ENCODE data around the gene CRACDL. TPM values are rescaled to one million over a fixed set of nuclear protein-coding genes. Genes with fewer than 3 reads are reported as not detected.

The CRACDL gene
- total RNA-seq, 1 experiment from 2014 or later: 2.4 TPM

DNA sequence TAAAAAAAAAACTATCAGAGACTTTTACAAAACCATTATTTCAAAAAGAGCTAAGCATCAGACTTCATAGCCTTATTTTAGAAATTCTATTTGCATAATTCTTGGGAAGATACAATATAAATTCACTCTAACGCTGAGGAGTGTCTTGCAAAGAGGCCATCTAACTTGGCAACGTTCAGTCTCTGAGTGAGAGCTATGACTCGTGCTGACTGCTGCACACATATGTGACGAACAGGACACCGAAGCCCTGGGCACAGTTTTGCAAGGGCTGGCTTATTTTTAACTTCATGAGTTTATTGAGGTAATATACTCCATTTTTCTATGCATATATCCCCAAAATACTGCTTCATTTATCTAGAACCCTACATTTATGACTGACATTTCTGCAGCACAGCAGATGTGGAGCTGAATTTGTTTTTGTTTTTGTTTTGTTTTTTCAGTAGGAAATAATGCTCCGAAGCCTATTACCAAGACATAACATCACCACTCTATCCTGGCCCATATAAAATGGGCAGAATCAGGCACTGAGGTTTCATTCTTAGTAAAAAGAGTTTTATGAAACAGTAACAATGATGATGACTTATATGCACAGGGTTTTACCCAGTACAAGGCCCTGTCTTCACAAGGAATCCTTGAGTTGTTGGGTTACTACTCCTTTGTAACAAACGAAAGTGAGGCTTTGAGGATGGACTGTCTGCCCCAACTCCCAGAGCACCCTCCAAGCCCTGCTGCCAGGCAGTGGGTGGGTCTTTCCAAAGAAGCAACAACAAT is 68.3 kb downstream of the CRACDL start:
- DNase-seq (ENCODE audit: low read depth, low spot score): no peak
- no peaks in the 10 kb centered on the region for H3K9me3 ChIP-seq (ENCODE audit: control insufficient read depth, insufficient read depth, low read depth, low read length)
- no peaks in the 10 kb centered on the region for H3K4me1 ChIP-seq (ENCODE audit: control insufficient read depth, insufficient read depth, low read length)
- H3K4me3 ChIP-seq (ENCODE audit: low read depth in 2 of 2, low read length in 2 of 2): no peak overlapping the region
- in situ Hi-C loops (cut with HindIII; ENCODE audit: low pct_unique_long_range_greater_than_20kb, low sequenced_read_pairs) (no loop called here), intact Hi-C loops (cut with micrococcal nuclease; ENCODE audit: unreplicated experiment) (no loop called here)
- H3K36me3 ChIP-seq (ENCODE audit: control insufficient read depth, insufficient read depth, low read length): no peaks in the 10 kb centered on the region
- ChIA-PET CTCF (no interaction called here), POLR2A (interaction anchor here (0.5 to 0.7 kb wide), 2 partner anchors 12 to 277 kb away, joined by 3 to 4 read pairs; no protein-coding TSS in a partner anchor)
- no peak for ATAC-seq
- H3K27ac ChIP-seq (ENCODE audit: low read length): no peak overlapping the region
- no TSS peak for BruUV-seq (replicated peaks)
- TF ChIP-seq, protein P1, sequence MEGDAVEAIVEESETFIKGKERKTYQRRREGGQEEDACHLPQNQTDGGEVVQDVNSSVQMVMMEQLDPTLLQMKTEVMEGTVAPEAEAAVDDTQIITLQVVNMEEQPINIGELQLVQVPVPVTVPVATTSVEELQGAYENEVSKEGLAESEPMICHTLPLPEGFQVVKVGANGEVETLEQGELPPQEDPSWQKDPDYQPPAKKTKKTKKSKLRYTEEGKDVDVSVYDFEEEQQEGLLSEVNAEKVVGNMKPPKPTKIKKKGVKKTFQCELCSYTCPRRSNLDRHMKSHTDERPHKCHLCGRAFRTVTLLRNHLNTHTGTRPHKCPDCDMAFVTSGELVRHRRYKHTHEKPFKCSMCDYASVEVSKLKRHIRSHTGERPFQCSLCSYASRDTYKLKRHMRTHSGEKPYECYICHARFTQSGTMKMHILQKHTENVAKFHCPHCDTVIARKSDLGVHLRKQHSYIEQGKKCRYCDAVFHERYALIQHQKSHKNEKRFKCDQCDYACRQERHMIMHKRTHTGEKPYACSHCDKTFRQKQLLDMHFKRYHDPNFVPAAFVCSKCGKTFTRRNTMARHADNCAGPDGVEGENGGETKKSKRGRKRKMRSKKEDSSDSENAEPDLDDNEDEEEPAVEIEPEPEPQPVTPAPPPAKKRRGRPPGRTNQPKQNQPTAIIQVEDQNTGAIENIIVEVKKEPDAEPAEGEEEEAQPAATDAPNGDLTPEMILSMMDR (IDR thresholded peaks at IDR 0.05): no peak
- TF ChIP-seq REST (IDR thresholded peaks at IDR 0.05; ENCODE audit: insufficient read depth in 1 of 2, low read depth in 2 of 2, low read length in 1 of 2): no peak
- TF ChIP-seq TCF7L2 (IDR thresholded peaks at IDR 0.05; ENCODE audit: low read depth, low read length): no peak
- TF ChIP-seq SIN3A (IDR thresholded peaks at IDR 0.05; ENCODE audit: borderline replicate concordance, insufficient read depth, low read depth, low read length): no peak
- no peak for TF ChIP-seq POLR2AphosphoS5 (IDR thresholded peaks at IDR 0.05; ENCODE audit: low read depth, low read length)
- H3K27me3 ChIP-seq (ENCODE audit: control insufficient read depth, insufficient read depth, low read length): no peaks in the 10 kb centered on the region

DNA sequence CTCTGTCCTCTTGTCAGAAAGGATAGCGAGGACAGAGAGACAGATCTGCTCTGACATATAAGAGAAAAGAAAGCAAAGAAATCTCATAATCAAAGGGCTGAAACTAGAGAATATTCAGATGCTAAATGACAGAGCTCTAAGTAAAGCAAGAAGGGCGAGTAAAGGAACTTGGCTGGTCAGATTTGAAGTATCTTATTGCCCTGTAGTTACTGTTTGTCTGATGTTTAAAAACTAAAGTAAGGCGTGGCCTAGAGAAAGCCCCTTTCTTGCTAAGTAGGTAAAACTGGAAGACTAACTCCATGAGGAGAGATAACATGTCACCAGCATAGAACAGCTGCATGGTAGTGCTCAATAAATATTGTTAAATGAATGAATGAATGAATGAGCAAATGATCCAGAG is 70.0 kb downstream of the CRACDL start:
- POLR2A ChIA-PET: no interaction called here
- Histone ChIP-seq H3K4me3 (ENCODE audit: low read depth in 2 of 2, low read length in 2 of 2) (no peak overlapping the region), H3K27me3 (ENCODE audit: control insufficient read depth, insufficient read depth, low read length) (no peaks in the 10 kb centered on the region), H3K36me3 (ENCODE audit: control insufficient read depth, insufficient read depth, low read length) (no peaks in the 10 kb centered on the region), H3K4me1 (ENCODE audit: control insufficient read depth, insufficient read depth, low read length) (no peaks in the 10 kb centered on the region), H3K27ac (ENCODE audit: low read length) (no peak overlapping the region), H3K9me3 (ENCODE audit: control insufficient read depth, insufficient read depth, low read depth, low read length) (no peaks in the 10 kb centered on the region)
- TF ChIP-seq POLR2AphosphoS5 (IDR thresholded peaks at IDR 0.05; ENCODE audit: low read depth, low read length) (no peak), TCF7L2 (IDR thresholded peaks at IDR 0.05; ENCODE audit: low read depth, low read length) (no peak), REST (IDR thresholded peaks at IDR 0.05; ENCODE audit: insufficient read depth in 1 of 2, low read depth in 2 of 2, low read length in 1 of 2) (no peak), SIN3A (IDR thresholded peaks at IDR 0.05; ENCODE audit: borderline replicate concordance, insufficient read depth, low read depth, low read length) (no peak)
- TF ChIP-seq, protein P1 (IDR thresholded peaks at IDR 0.05): no peak
- intact Hi-C loops (cut with micrococcal nuclease; ENCODE audit: unreplicated experiment): no loop called here
- in situ Hi-C loops (cut with HindIII; ENCODE audit: low pct_unique_long_range_greater_than_20kb, low sequenced_read_pairs): no loop called here
- DNase-seq (ENCODE audit: low read depth, low spot score) (no peak), ATAC-seq (no peak)
- CTCF ChIA-PET: no interaction called here
- BruUV-seq (replicated peaks): no TSS peak

Data from Panc1 (cell line).